Measurements from ENCODE around the gene ANAPC13.

- TF ChIP-seq CTCF (IDR thresholded peaks at IDR 0.05) = no peak
- TF ChIP-seq POLR2A (IDR thresholded peaks at IDR 0.05) = no peak
Measured at GRCh38 chr3:134504132-134504531, 18.3 kb upstream of the ANAPC13 start.

All from body of pancreas (tissue), 4 donors.